Colonic mucosa (tissue), 4 donors: ENCODE data around the gene COASY. TPM values are rescaled to one million over a fixed set of nuclear protein-coding genes. Genes with fewer than 3 reads are reported as not detected.

Experiments
- DNase-seq: peaks from one replicate; pipeline ENCODE4 v3.0.0-alpha.2; 2020
- H3K27ac ChIP-seq: fragments of 200-600 bp; one replicate; pipeline ENCODE4 v1.8.0; 2021
- H3K27me3 ChIP-seq: fragments of 200-600 bp; one replicate; pipeline ENCODE4 v1.8.0; 2021
- H3K36me3 ChIP-seq: fragments of 200-600 bp; one replicate; pipeline ENCODE4 v1.8.0; 2021
- H3K4me1 ChIP-seq: fragments of 200-600 bp; one replicate; pipeline ENCODE4 v1.8.0; 2021; ENCODE audit warnings: mild to moderate bottlenecking
- H3K4me3 ChIP-seq: fragments of 200-600 bp; one replicate; pipeline ENCODE4 v1.8.0; 2021
- H3K9ac ChIP-seq, 2 donors: one replicate each; pipeline ENCODE4 v1.7.0; 2013; ENCODE audit warnings: control low read depth in 2 of 2, low read depth in 2 of 2, low read length in 2 of 2
- H3K9me3 ChIP-seq: fragments of 200-600 bp; one replicate; pipeline ENCODE4 v1.8.0; 2021
- CTCF ChIP-seq: fragments of 200-600 bp; IDR thresholded peaks from one replicate; pipeline ENCODE4 v1.8.0; 2022; ENCODE audit warnings: antibody characterized with exemption, mild to moderate bottlenecking
- intact Hi-C: fragments of 100-400 bp; cut with DNase I; formaldehyde crosslinking; loops from one replicate; pipeline ENCODE4 v1.14.1; 2022
- total RNA-seq, 2 donors: library from RNA; stranded (reverse); fragmentation: NEBNext Ultra II Directional in 1 of 2; extraction: Animal tissue kit (Norgen Biotek cat#: 25700) in 1 of 2; gene quantifications; one replicate each; pipeline ENCODE4 v1.2.1, GENCODE V29; 2021
- donor health status: healthy.
- donor health status: DM: no; HTN: no; CAD: no.
- donor health status: DM: no; HTN: no; CAD: no.

Gene COASY
- total RNA-seq, 2 donors from 2014 or later: 94.2 to 176 TPM

- no peaks in the 10 kb centered on the region for H3K27me3 ChIP-seq
- no peaks in the 10 kb centered on the region for H3K36me3 ChIP-seq
- H3K27ac ChIP-seq: no peak overlapping the region
- no peak for TF ChIP-seq CTCF
- no peak overlapping the region for H3K4me3 ChIP-seq
- intact Hi-C loops: no loop called here
- no peak overlapping the region for H3K9ac ChIP-seq
- H3K4me1 ChIP-seq: peaks cover 23% of the 10 kb centered on the region
- no peak for DNase-seq
- no peaks in the 10 kb centered on the region for H3K9me3 ChIP-seq
Observed at GRCh38 chr17:42514867-42515266, 47.1 kb upstream of the COASY start.

DNA sequence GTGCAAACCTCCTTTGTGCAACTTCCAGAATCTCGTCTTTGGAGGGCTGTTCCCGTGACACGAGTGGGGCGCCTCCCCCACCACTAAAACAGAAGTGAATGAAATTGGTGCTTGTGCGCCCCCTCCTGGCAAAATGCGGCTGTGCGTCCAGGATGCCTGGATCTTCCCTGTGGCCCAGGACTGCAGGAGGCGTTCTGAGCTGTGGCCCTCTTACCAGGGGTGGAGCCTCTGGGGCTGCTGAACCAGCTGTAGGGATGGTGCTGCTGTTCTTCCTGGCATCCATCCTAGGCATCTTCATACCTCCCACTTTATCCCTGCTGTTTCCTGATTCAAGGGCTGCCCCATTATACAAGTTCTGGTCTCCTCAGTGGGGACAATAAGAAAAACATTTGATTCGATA, 44.4 kb upstream of the COASY start:
- peak overlapping the region in 1 of 2 donors; percentile 76 for H3K9ac ChIP-seq
- peaks cover 39% of the 10 kb centered on the region for H3K4me1 ChIP-seq

DNA sequence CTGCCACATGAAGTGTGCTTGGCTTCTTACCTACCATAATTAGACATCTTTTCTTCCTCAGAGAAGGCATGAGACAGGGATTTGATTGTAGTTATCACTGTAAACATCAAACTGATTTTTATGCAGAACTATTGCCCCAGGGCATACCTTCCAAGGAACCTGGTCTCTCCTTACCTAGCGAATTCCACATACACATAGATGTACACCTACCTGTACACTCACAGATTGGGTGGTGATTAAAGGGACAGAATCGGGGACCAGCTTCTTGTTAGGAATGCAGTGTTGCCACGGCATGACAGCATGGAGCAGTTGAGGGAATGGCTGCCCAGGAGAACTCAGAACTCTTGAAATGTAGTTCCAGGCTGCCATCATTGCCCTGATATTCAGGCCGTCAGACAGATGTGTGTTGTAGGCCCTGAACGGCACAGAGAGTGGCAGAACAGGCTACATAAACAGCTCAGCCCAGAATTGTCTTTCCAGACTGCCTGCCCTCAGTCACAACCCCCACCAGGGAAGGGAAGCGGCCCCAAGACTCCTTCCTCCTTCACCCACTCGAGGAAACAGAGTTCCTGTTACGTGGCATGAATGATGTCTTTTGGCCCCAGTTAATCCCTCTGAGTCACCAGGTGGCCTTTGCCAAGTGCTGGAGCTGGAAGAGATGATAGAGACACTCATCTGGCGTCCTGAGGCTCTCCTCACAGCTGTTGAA, 43.7 kb upstream of the COASY start:
- Histone ChIP-seq H3K4me3 (no peak overlapping the region), H3K4me1 (peaks cover 39% of the 10 kb centered on the region), H3K9ac (peak overlapping the region in 1 of 2 donors; percentile 76), H3K27ac (peak overlapping the region; percentile 95), H3K9me3 (no peaks in the 10 kb centered on the region), H3K36me3 (no peaks in the 10 kb centered on the region), H3K27me3 (no peaks in the 10 kb centered on the region)
- intact Hi-C loops: no loop called here
- DNase-seq: peak; percentile 87
- no peak for TF ChIP-seq CTCF

More for the DNA sequence above, 44.4 kb upstream of the COASY start:
- no peaks in the 10 kb centered on the region for H3K36me3 ChIP-seq
- H3K27ac ChIP-seq: peak overlapping the region; percentile 95
- no peak overlapping the region for H3K4me3 ChIP-seq
- intact Hi-C loops: loop anchor here (2.0 kb wide), 1 partner anchor 89 kb away; no protein-coding TSS in a partner anchor
- H3K9me3 ChIP-seq: no peaks in the 10 kb centered on the region
- H3K27me3 ChIP-seq: no peaks in the 10 kb centered on the region
- DNase-seq: peak; percentile 95
- TF ChIP-seq CTCF: peak; percentile 99

DNA sequence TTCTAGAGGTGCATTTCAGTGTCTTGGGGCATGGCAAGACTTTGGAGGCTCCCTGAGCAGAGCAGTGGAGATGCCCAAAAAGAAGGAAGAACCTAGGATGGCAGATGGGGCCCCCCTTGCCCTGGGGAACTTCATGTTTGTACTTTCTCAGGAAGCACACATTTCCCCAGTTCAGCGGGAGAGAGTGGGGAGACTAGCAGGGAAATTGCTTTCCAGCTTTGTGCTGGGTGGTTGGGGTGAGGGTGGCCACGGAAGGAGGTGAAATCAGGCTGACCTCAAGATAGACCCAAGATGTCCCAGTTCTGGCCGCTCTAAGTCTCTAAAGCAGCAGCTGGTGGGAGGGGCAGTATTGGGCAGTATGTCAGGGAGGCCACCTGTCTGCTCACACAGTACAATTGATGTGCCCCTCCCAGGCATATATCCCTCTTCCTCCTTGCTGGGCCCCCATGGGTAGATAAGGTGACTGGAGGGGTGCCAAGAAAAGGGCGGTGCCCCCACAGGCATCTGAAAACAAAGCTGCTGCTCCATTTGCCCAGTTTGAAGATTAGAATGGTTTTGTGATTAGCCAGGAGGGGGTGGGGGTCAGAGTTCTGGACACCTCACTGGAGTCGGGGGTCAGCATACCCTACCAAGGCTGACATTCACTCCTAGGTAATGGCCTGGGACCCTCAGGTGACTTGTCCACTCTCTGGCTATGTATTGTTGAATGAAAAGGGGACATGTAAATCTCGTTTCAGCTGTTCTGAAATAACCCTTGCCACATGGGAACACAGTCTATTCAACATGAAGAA, 43.0 kb upstream of the COASY start:
- Histone ChIP-seq H3K4me1 (peaks cover 39% of the 10 kb centered on the region), H3K9me3 (no peaks in the 10 kb centered on the region), H3K36me3 (no peaks in the 10 kb centered on the region), H3K27me3 (no peaks in the 10 kb centered on the region), H3K9ac (peak overlapping the region; percentile 33 to 76), H3K27ac (peak overlapping the region; percentile 95), H3K4me3 (no peak overlapping the region)
- peak; percentile 96 for DNase-seq
- TF ChIP-seq CTCF: no peak
- intact Hi-C loops: no loop called here

DNA sequence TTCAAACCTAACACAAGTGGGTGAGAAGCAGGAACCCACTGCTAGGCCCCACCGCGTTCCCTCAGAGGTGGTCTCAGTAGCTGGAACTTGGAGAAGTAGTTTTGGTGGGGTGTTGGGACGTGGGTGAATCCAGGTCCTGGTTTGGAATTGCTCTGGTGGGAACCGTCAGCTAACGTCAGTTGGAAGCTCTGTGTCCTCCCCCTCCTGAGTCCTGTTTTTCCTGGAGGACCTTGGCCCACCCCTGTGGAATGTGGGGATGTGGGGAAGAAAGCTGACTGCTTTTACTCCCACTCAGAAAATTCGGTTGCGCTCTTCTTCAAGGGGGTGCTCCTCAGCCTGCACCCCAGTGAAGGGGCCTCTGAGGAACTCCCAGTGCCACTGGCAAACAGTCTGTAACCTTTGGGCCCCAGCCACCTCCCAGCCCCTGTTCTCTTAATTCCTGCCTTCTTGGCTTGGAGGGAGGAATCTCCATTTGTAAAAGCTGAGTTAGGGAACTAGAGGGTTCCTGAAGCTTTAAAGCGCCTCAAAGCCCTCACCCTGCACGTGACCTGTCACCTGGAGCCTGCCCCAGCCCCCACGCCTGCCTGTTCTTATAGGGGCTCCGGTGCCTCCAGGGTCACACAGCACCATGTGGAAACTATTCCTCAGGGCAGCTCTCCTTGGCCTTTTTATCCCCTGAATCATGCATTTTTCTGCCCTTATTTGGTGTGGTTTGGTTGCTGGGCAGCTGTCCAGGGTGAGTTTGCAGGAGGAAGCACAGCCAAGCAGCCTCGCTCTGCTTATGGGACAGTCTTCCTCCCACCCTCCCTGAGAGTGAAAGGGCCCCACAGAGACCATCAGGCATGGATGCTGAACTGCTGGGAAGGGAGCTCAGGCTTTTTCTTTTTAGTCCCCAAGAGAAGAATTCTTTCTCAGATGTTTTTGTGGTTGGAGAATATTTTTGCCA, 42.1 kb upstream of the COASY start:
- Histone ChIP-seq H3K4me3 (no peak overlapping the region), H3K27me3 (no peaks in the 10 kb centered on the region), H3K9me3 (no peaks in the 10 kb centered on the region), H3K36me3 (no peaks in the 10 kb centered on the region), H3K27ac (peak overlapping the region; percentile 95), H3K4me1 (peaks cover 39% of the 10 kb centered on the region), H3K9ac (peak overlapping the region; percentile 33 to 76)
- TF ChIP-seq CTCF: no peak
- intact Hi-C loops: loop anchor here (5.0 kb wide), 1 partner anchor 198 kb away; no protein-coding TSS in a partner anchor
- DNase-seq: peak; percentile 87
